GM12874 (cell line): Measurements from ENCODE around the gene SLC51B.

ENCODE experiments used
- CTCF ChIP-seq: IDR thresholded peaks from 2 replicates; pipeline ENCODE4 v1.5.1; 2011; ENCODE audit warnings: low read depth, mild to moderate bottlenecking, control low read depth, low read length, moderate library complexity; ENCODE audit not compliant: insufficient read depth

Gene SLC51B

GRCh38 chr15:65055201-65055870 lies 10.1 kb downstream of the SLC51B start:
- no peak for TF ChIP-seq CTCF

- TF ChIP-seq CTCF: no peak
These were observed 10.9 kb downstream of the SLC51B start for GRCh38 chr15:65056106-65056505.

- no peak for TF ChIP-seq CTCF
These were observed 11.8 kb downstream of the SLC51B start for GRCh38 chr15:65056868-65057548.

GRCh38 chr15:65057549-65057940 lies 12.4 kb downstream of the SLC51B start:
- TF ChIP-seq CTCF: no peak

GRCh38 chr15:65058394-65059368 lies 13.5 kb downstream of the SLC51B start:
- TF ChIP-seq CTCF: no peak

GRCh38 chr15:65059369-65059750 lies 14.2 kb downstream of the SLC51B start:
- TF ChIP-seq CTCF: no peak

GRCh38 chr15:65059931-65060596 lies 14.9 kb downstream of the SLC51B start:
- TF ChIP-seq CTCF: no peak
